ENCODE measurements around the gene TMEM120B. TPM values are rescaled to one million over a fixed set of nuclear protein-coding genes. Genes with fewer than 3 reads are reported as not detected.

The TMEM120B gene
- total RNA-seq, 4 donors from 2014 or later: 3.7 to 8.6 (median 5.2) TPM

DNA sequence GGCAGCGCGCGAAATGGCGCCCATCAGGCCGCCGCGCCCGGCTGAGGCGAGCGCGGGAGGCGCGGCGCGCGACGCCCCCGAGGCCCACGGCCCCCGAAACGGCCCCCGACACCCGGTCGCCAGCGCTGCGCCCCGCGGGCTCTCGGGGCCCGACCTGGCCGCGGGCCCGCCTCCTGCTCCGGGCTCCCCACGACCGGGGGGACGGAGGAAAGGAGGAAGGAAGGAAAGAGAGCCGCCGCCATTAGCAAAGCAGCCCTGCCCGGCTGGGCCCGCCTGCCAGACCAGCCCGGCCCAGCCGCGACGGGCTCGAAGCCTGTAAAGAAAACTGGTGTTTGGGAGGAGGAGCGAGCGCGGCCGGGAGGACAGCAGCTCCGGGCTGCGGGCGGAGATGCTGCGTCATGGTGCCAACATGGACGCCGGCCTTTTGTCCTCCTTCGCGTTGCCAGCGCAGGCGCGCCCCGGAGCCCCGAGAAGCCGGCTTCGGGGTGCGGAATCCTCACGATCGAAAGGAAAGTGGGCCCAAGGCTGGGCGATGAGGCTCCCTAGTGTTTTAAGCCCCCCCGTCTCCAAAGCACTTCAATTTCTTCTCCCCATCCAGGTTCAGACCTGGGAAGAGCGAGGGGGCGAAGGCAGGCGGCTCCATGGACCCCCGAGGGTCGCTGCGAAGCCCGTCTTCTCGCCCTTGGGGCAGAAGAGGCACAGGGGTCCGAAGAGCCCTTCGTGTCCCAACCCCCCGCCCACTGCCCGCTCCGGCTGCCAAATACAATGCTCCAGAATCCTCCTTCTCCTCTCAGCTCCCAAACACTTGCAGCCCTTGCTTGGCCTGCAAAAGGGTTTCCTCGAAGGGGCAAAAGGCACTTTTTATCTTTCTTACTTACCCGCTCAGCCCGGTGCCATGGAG lies 88.4 kb downstream of the TMEM120B start:
- Histone ChIP-seq H3K9me3 (no peaks in the 10 kb centered on the region), H3K4me3 (peak overlapping the region; percentile 82 to 93 (median 88)), H3K4me1 (peaks cover 3 to 38% (median 10%) of the 10 kb centered on the region in 4 donors), H3K27me3 (no peaks in the 10 kb centered on the region), H3K27ac (peak overlapping the region; percentile 100), H3K36me3 (peaks cover 0 to 3% (median 0%) of the 10 kb centered on the region in 3 donors)
- TF ChIP-seq POLR2A (IDR thresholded peaks at IDR 0.05) (peak; percentile 84 to 86), CTCF (IDR thresholded peaks at IDR 0.05) (no peak)
- DNase-seq: peak in 2 of 3 donors; percentile 90

DNA sequence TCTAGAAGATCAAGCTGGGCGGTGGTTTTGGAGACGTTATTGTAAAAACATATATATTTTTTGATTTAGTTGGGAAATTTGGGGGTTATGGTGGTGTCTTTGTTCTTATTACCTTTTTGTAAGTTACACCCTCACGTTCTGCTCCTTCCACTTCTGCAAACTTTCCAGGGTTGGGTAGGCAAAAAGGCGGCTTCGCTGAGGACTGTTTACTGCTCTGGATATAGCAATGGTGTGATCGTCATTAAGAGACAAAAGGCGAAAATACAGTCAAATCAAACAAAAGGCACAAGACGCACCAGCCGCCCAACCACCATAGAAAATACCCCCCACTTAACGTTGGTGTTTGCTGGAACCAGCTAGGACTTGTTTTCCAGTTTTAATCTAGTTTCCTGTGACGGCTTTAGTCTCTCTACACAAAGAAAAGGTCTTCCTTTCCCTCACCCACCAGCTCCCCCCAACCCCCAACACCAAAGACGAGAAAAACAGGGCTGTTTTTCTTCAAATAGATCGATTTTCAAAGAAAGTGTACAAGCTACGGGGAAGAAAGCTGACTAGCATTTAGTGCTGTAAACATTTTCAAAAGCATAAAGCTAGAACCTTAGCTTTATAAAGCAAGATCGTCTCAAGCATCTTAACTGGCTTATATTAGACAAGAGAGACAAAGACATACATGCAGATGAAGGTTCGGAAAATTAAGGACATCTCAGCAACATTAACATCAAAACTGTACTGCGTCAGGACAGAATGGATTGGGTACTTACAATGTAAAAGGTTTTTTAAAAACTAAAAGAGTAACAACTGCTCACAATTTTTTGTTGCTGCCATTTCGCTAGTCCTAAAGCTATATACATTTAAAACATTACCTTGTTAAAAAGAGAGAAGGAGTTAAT lies 89.3 kb downstream of the TMEM120B start:
- no peak for DNase-seq
- H3K9me3 ChIP-seq: no peaks in the 10 kb centered on the region
- no peaks in the 10 kb centered on the region for H3K36me3 ChIP-seq
- no peaks in the 10 kb centered on the region for H3K27me3 ChIP-seq
- peak overlapping the region; percentile 100 for H3K27ac ChIP-seq
- peak overlapping the region; percentile 82 to 93 (median 88) for H3K4me3 ChIP-seq
- TF ChIP-seq CTCF (IDR thresholded peaks at IDR 0.05) (no peak), POLR2A (IDR thresholded peaks at IDR 0.05) (no peak)
- peaks cover 0 to 38% (median 15%) of the 10 kb centered on the region in 4 donors for H3K4me1 ChIP-seq

GRCh38 chr12:121802485-121802842 lies 89.9 kb downstream of the TMEM120B start:
- Histone ChIP-seq H3K27ac (peak overlapping the region; percentile 100), H3K9me3 (no peaks in the 10 kb centered on the region), H3K36me3 (no peaks in the 10 kb centered on the region), H3K27me3 (no peaks in the 10 kb centered on the region), H3K4me3 (peak overlapping the region; percentile 82 to 93 (median 88)), H3K4me1 (peaks cover 0 to 38% (median 20%) of the 10 kb centered on the region in 4 donors)
- peak in 1 of 6 experiments; percentile 2 for TF ChIP-seq CTCF (IDR thresholded peaks at IDR 0.05)
- TF ChIP-seq POLR2A (IDR thresholded peaks at IDR 0.05): no peak
- no peak for DNase-seq

GRCh38 chr12:121802843-121803698 lies 90.5 kb downstream of the TMEM120B start:
- Histone ChIP-seq H3K4me1 (peaks cover 0 to 36% (median 24%) of the 10 kb centered on the region in 4 donors), H3K27ac (peak overlapping the region; percentile 100), H3K4me3 (peak overlapping the region; percentile 82 to 93 (median 88)), H3K27me3 (no peaks in the 10 kb centered on the region), H3K9me3 (no peaks in the 10 kb centered on the region), H3K36me3 (peaks cover 0 to 6% (median 0%) of the 10 kb centered on the region in 3 donors)
- peak; percentile 94 to 97 (median 95) for DNase-seq
- TF ChIP-seq POLR2A (IDR thresholded peaks at IDR 0.05) (peak; percentile 98 to 99), CTCF (IDR thresholded peaks at IDR 0.05) (no peak)

All from Peyer's patch (tissue), 4 donors.